Renal cortical epithelial cell (primary cell): ENCODE measurements around the gene RALA. TPM values are rescaled to one million over a fixed set of nuclear protein-coding genes. Genes with fewer than 3 reads are reported as not detected.
"Not testable (repeated sequence)": the region's sequence is repeated elsewhere in the genome, so short reads cannot be mapped to it uniquely, and the experiment has no call there.

Experiments used
- DNase-seq: peaks from one replicate; pipeline ENCODE4 v3.0.0-alpha.2; 2011; ENCODE audit warnings: low read depth
- total RNA-seq: library from RNA; depleted of rRNA; stranded (reverse); fragments of >200 nt; gene quantifications from 2 replicates; pipeline ENCODE4 v1.2.3, GENCODE V29; 2014

The RALA gene
- total RNA-seq, 1 donor from 2014 or later = 29.3 TPM

GRCh38 chr7:39645482-39646407 lies 22.4 kb downstream of the RALA start:
- no peak for DNase-seq

GRCh38 chr7:39647816-39648215 lies 24.4 kb downstream of the RALA start:
- no peak for DNase-seq

- DNase-seq = no peak
Measured at GRCh38 chr7:39650676-39651075, 27.3 kb downstream of the RALA start.

GRCh38 chr7:39651265-39651664 lies 27.9 kb downstream of the RALA start:
- peak; percentile 37 for DNase-seq

DNA sequence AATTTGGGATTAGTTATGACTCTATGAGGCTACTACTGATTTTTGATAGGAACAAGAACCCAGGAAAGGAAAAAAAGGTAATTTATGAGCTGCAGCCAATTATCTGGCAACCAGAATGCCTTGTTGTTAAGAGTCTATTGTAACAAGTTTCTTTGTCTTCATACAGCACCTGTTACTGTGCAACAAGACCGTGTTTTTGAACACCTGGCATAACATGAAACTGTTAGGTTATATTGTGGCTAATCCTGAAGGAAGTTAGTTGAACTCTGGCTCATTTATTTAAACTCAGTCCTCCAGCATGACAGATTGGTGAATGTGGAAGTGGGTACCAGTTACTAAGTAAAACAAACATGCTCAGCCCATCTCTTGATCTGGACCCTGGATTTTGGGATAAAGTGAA lies 33.0 kb downstream of the RALA start:
- no peak for DNase-seq

GRCh38 chr7:39659356-39660013 lies 36.1 kb downstream of the RALA start:
- DNase-seq = peak; percentile 40

DNA sequence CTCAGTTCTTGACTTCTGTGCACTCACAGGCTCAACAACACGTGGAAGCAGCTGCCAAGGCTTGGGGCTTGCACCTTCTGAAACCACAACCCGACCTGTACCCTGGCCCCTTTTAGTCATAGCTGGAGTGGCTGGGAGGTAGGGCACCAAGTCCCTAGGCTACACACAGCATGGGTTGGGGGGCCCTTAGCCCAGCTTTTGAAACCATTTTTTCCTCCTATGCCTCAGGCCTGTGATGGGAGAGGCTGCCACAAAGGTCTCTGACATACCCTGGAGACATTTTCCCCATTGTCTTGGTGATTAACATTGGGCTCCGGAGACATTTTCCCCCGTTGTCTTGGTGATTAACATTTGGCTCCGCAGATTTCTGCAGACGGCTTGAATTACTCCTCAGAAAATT lies 38.6 kb downstream of the RALA start:
- no peak for DNase-seq

DNA sequence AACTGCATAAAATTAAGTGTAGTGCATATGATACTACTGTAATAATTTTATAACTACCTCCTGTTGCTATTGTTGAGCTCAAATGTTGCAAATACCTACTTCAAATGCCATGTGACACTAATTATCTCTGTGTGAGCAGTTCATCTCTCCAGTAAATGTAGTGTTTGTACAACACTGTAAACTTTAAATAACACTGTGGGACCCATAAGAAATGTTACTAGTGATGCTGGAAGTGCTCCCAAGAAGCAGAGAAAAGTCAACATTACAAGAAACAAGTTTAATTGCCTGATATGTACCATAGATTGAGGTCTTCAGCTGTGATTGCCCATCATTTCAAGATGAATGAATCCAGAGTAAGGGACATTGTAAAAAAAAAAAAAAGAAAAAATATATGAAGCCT lies 39.9 kb downstream of the RALA start:
- no peak for DNase-seq

- DNase-seq = no peak
Measured at GRCh38 chr7:39664057-39664456, 40.7 kb downstream of the RALA start.

DNA sequence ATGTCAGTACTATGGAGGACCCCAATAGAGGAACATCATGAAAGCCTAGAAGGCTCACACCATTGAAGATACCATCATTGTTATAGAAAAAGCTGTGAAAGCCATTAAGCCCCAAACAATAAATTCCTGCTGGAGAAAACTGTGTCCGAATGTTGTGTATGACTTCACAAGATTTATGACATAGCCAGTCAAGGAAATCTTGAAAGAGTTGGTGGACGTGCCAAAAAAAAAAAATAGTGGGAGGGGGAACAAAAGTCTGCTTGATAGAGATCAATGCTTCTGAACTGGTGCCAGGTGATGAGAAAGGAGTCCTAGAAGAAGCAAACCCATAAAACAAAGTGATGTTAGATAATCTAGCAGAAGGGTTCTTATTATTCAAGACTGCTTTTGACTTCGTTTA lies 41.2 kb downstream of the RALA start:
- DNase-seq = no peak

GRCh38 chr7:39666562-39666961 lies 43.2 kb downstream of the RALA start:
- DNase-seq = no peak

DNA sequence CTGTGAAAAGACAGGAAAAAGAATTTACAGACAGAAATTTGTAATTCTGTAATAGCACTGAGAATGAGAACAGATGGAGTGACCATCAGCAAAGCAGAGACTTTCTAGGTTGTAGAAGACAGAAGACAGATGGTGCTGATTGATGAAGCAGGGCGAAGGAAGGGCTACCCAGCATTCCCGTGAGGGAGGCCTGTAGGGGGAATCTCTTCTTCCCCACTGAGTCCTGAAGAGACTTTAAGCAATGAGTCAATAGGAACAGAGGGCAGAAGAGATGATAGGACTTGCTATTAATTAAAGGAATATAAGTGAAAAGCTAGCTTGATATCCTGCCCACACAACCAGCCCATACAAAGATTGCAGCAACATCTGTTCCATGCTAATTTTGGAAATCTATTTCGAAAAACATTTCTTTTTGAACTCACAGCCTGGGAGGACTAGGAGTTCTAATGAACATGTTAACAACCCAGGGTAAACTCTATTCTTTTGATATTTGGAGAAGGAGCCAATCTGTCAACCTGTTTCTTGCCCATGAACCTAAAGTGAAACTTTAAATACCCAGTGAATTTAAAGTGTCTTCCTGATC lies 44.1 kb downstream of the RALA start:
- DNase-seq = no peak

GRCh38 chr7:39668280-39668679 lies 44.9 kb downstream of the RALA start:
- not testable (repeated sequence) for DNase-seq

DNA sequence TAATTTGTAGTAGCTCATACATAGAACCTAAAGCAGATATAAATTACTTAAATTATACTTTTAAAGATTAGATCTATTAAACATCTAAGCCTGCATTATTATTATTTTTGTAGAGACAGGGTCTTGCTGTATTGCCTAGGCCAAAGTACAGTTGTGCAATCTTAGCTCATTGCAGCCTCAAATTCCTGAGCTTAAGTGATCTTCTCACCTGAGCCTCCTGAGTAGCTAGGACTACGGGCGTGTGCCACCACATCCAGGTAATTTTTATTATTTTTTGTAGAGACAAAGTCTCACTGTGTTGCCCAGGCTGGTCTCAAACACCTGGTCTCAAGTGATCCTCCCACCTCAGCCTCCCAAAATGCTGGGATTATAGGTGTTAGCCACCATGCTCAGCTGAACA lies 46.7 kb downstream of the RALA start:
- DNase-seq = no peak

- DNase-seq = no peak
Measured at GRCh38 chr7:39670934-39671333, 47.6 kb downstream of the RALA start.

DNA sequence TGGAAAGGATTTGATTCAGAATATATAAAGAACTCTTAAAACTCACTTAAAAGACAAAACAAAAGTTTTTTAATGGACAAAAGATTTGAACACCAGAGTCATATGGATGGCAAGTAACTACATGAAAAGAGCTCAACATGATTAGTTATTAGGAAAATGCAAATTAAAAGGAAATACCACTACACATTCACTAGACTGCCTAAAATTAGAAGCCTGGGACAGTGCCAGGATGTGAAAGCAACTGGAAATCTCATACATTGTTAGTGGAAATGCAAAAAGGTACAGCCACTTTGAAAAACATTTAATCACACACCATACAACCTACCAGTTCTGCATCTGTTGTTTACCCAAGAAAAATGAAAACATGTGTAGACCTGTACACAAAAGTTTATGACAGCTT lies 48.8 kb downstream of the RALA start:
- DNase-seq = peak; percentile 32

DNA sequence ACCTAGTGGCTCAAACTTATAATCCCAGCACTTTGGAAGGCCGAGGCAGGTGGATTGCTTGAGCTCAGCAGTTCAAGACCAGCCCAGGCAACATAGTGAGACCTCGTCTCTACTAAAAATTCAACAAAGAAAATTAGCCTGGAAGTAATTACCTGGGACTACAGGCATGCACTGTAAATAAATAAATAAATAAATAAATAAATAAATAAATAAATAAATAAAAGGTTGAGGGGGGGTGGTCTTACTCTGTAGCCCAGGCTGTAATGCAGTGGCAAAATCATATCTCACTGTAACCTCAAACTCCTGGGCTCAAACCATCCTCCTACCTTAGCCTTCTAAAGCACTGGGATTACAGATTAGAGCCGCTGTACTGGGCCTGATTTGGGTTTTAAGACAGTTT lies 50.5 kb downstream of the RALA start:
- no peak for DNase-seq

- no peak for DNase-seq
Measured at GRCh38 chr7:39674406-39674805, 51.0 kb downstream of the RALA start.

DNA sequence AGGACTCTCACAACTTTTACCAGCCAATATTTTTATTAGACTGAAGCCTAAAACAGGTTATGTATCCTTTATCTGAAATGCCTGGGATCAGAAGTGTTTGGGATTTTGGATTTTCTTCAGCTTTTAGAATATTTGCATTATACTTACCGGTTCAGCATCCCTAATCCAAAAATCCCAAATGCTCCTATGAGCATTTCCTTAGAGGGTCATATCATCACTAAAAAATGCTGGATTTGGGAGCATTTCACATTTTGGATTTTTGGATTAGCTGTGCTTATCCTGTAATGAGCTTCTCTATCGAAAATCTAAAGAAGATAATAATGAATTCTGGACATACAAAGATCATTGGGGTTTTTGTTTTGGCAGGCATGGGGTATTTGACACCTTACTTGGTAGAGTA lies 53.0 kb downstream of the RALA start:
- DNase-seq = no peak

DNA sequence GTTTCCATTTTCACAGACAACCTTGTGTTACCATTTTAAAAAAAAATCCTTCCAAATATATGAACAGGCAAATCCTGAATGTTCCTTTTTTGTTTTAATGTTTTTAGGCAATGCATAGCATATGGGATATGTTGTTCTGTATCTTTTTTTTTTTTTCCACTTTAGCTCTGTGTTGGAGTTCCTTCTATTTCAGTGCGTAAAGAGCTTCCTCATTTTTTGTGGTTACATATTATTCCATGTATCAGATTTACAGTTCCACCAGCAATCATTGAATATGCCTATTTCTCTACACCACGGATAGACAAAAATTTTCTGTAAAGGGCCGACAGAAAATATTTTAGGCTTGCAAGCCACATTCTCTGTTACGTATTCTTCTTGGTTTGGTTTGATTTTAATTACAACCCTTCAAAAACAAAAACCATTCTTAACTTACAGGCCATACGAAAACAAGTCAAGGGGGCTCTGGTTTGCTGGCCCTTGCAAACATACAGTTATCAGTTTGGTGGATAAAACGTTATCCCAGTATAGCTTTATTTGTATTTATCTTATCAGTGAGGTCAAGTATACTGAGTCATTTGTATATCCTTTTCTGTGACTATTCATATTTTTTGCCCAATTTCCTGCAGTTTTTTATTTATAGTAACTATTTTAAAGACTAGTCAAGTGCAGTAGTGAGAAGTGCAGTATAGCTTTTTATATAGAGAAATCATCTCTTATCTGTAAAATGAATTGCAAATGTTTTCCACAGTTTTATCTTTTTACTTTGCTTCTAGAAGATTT lies 55.7 kb downstream of the RALA start:
- no peak for DNase-seq

DNA sequence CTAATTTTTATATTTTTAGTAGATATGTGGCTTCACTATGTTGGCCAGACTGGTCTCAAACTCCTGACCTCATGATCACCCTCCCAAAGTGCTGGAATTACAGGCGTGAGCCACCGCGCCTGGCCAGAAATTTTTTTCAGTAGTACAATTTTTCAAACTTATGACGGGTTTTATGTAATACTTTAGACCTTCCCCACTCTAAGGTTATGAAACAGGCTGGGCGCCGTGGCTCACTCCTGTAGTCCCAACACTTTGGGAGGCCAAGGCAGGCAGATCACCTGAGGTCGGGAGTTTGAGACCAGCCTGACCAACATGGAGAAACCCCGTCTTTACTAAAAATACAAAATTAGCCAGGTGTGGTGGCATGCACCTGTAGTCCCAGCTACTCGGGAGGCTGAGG lies 56.5 kb downstream of the RALA start:
- DNase-seq = not testable (repeated sequence)

DNA sequence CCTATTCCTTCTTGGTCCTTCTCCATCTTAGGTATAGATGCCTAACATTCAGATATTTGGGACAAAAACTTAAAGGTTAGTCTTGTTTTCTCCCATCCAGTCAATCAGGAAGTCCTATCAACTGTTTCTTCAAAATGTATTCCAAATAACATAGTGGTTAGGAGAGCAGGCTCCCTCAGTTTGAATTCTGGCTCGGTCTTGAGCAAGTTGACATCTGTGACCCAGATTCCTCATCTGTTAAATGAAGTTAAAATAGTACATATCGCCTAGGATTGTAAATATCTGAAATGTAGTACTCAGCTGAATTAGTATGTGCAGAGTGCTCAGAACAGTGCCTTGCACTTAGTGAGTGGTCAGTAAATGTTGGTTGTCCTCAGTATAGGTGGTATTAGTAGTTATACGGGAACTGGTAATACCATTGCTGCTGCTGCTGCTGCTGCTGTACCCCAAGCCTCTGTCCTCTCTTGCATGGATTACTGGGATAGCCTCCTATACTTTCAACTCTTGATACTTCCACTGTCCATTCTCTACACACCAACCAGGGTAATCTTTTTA lies 58.6 kb downstream of the RALA start:
- DNase-seq = no peak
